Liver (tissue), 9 donors: ENCODE results near the gene ELOA. TPM values are rescaled to one million over a fixed set of nuclear protein-coding genes. Genes with fewer than 3 reads are reported as not detected.

Experiments
- DNase-seq: peaks from one replicate; pipeline ENCODE4 v3.0.0-alpha.2; 2017; ENCODE audit warnings: low spot score
- H3K27ac ChIP-seq, 2 donors: one replicate each; pipeline ENCODE4 v1.7.0; 2013; ENCODE audit warnings: inconsistent platforms in 2 of 2, low read length in 2 of 2, control low read depth in 1 of 2, low read depth in 1 of 2, mild to moderate bottlenecking in 1 of 2
- H3K27me3 ChIP-seq, 4 donors: one replicate each; pipeline versions ENCODE4 v1.6.1 to v1.7.0; 2013; ENCODE audit warnings: low read length in 3 of 4, inconsistent platforms in 1 of 4, mild to moderate bottlenecking in 1 of 4, moderate library complexity in 1 of 4; ENCODE audit not compliant: control insufficient read depth in 4 of 4, insufficient read depth in 4 of 4
- H3K36me3 ChIP-seq, 4 donors: one replicate each; pipeline versions ENCODE4 v1.6.1 to v1.7.0; 2013; ENCODE audit warnings: low read length in 3 of 4, mild to moderate bottlenecking in 3 of 4, low read depth in 1 of 4, moderate library complexity in 1 of 4; ENCODE audit not compliant: control insufficient read depth in 4 of 4, insufficient read depth in 3 of 4
- H3K4me1 ChIP-seq, 4 donors: one replicate each; pipeline versions ENCODE4 v1.6.1 to v1.7.0; 2013; ENCODE audit warnings: low read length in 3 of 4, mild to moderate bottlenecking in 3 of 4, moderate library complexity in 1 of 4; ENCODE audit not compliant: control insufficient read depth in 4 of 4, insufficient read depth in 4 of 4
- H3K4me3 ChIP-seq, 3 donors: one replicate each; pipeline versions ENCODE4 v1.6.1 to v1.7.0; 2013; ENCODE audit warnings: low read length in 3 of 3, control low read depth in 1 of 3, low read depth in 1 of 3, mild to moderate bottlenecking in 1 of 3
- H3K9ac ChIP-seq, 2 donors: one replicate each; pipeline ENCODE4 v1.7.0; 2013; ENCODE audit warnings: low read length in 2 of 2, mild to moderate bottlenecking in 2 of 2, moderate library complexity in 2 of 2, control low read depth in 1 of 2, low read depth in 1 of 2
- H3K9me3 ChIP-seq, 4 donors: one replicate each; pipeline versions ENCODE4 v1.6.1 to v1.7.0; 2013; ENCODE audit warnings: low read length in 3 of 4; ENCODE audit not compliant: control insufficient read depth in 4 of 4
- EGR1 ChIP-seq, 2 donors: IDR thresholded peaks; 2 replicates each; pipeline ENCODE4 v1.6.1; 2016 to 2018; ENCODE audit warnings: antibody characterized with exemption in 2 of 2, low read depth in 2 of 2
- FOXA1 ChIP-seq: IDR thresholded peaks from 2 replicates; pipeline ENCODE4 v1.6.1; 2016; ENCODE audit warnings: antibody characterized with exemption
- FOXA2 ChIP-seq: IDR thresholded peaks from 2 replicates; pipeline ENCODE4 v1.6.1; 2016; ENCODE audit warnings: antibody characterized with exemption
- GABPA ChIP-seq, 2 donors: IDR thresholded peaks in 1 of 2; conservative IDR thresholded peaks in 1 of 2; 2 replicates each; pipeline ENCODE4 v1.6.1; 2016; ENCODE audit warnings: antibody characterized with exemption in 2 of 2, mild to moderate bottlenecking in 1 of 2, moderate library complexity in 1 of 2
- HNF4A ChIP-seq, 2 donors: conservative IDR thresholded peaks; 2 replicates each; pipeline ENCODE4 v1.6.1; 2016; ENCODE audit warnings: antibody characterized with exemption in 2 of 2, mild to moderate bottlenecking in 2 of 2
- HNF4G ChIP-seq: IDR thresholded peaks from 2 replicates; pipeline ENCODE4 v1.6.1; 2016; ENCODE audit warnings: antibody characterized with exemption
- JUND ChIP-seq, 2 donors: IDR thresholded peaks; 2 replicates each; pipeline ENCODE4 v1.6.1; 2016; ENCODE audit warnings: antibody characterized with exemption in 2 of 2
- NR2F2 ChIP-seq: IDR thresholded peaks from 2 replicates; pipeline ENCODE4 v1.6.1; 2016; ENCODE audit warnings: antibody characterized with exemption
- RAD21 ChIP-seq, 2 donors: IDR thresholded peaks; 2 replicates each; pipeline ENCODE4 v1.6.1; 2016; ENCODE audit warnings: antibody characterized with exemption in 2 of 2, mild to moderate bottlenecking in 2 of 2
- RXRA ChIP-seq, 2 donors: IDR thresholded peaks; 2 replicates each; pipeline ENCODE4 v1.6.1; 2017 to 2018; ENCODE audit warnings: antibody characterized with exemption in 2 of 2, mild to moderate bottlenecking in 1 of 2
- SP1 ChIP-seq: IDR thresholded peaks from 2 replicates; pipeline ENCODE4 v1.6.1; 2018; ENCODE audit warnings: antibody characterized with exemption, mild to moderate bottlenecking
- TAF1 ChIP-seq: conservative IDR thresholded peaks from 2 replicates; pipeline ENCODE4 v1.6.1; 2016; ENCODE audit warnings: antibody characterized with exemption, mild to moderate bottlenecking
- YY1 ChIP-seq: IDR thresholded peaks from 2 replicates; pipeline ENCODE4 v1.6.1; 2016; ENCODE audit warnings: antibody characterized with exemption, mild to moderate bottlenecking
- WGBS: extraction: QIAGEN DNeasy Blood & Tissue Kit; methylation state at CpG from one replicate; pipeline ENCODE4 v1.1.7; 2013; 5-methylcytosine and 5-hydroxymethylcytosine counted together
- polyA plus RNA-seq, 2 donors: library from polyadenylated mRNA; stranded (reverse) in 1 of 2; unstranded in 1 of 2; fragments of 200-250 nt in 1 of 2; fragments of >200 nt in 1 of 2; fragmentation: Nextera tagmentation in 1 of 2; extraction: Ambion mirVana in 1 of 2; gene quantifications; one replicate each; pipeline versions ENCODE4 v1.2.1 to v1.2.3, GENCODE V29; 2013 to 2015
- total RNA-seq, 2 donors: library from RNA; depleted of rRNA; stranded (reverse); fragments of >200 nt; gene quantifications; one replicate each; pipeline ENCODE4 v1.2.3, GENCODE V29; 2014
- TF ChIP-seq, protein P1 (sequence below): IDR thresholded peaks from 2 replicates; pipeline ENCODE4 v1.6.1; 2016; ENCODE audit warnings: antibody characterized with exemption, mild to moderate bottlenecking
- TF ChIP-seq, protein P2 (sequence below): IDR thresholded peaks from 2 replicates; pipeline ENCODE4 v1.6.1; 2016; ENCODE audit warnings: antibody characterized with exemption
- TF ChIP-seq, protein P3 (sequence below): fragments of 150-350 bp; IDR thresholded peaks from 2 replicates; pipeline ENCODE4 v1.5.1; 2017; ENCODE audit warnings: improper control_type of control experiment, low read depth, low read length; ENCODE audit not compliant: missing input control
- TF ChIP-seq, protein P4 (sequence below): IDR thresholded peaks from 2 replicates; pipeline ENCODE4 v1.6.1; 2016; ENCODE audit warnings: antibody characterized with exemption
- donor health status: healthy.
- donor health status: healthy.
- donor health status: healthy.
- donor health status: healthy.
- donor health status: healthy.

ELOA gene
- total and polyA plus RNA-seq, 4 donors, result 11.1 to 34.9 (median 24.3) TPM

DNA sequence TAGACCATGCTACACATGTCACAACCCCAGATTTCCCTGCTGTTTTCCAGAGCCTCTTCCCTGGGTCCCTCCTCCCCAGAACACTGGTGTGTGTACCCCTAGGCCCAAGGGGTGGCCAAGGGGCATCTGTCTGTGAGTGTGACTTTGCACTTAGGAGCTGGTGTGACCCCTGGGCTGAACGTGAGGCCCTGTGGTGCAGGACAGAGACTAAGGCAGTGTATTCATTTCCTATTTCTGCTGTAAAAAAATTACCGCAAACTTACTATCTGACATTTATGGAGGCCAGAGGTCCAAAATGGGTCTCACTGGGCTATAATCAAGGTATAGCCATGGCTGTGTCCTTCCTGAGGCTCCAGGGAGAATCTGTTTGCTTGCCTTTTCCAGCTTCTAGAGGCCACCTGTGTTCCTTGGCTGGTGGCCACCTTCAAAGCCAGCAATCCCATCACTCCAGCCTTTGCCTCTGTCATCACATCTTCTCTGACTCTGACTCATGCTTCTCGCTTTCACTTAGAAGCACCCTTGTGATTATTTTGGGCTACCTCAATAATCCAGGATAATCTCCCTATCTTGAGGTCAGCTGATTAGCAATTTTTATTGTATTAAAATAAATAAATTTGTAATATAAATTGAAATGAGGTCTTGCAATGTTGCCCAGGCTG is 24.0 kb upstream of the ELOA start (continued):
- TF ChIP-seq, protein P1, sequence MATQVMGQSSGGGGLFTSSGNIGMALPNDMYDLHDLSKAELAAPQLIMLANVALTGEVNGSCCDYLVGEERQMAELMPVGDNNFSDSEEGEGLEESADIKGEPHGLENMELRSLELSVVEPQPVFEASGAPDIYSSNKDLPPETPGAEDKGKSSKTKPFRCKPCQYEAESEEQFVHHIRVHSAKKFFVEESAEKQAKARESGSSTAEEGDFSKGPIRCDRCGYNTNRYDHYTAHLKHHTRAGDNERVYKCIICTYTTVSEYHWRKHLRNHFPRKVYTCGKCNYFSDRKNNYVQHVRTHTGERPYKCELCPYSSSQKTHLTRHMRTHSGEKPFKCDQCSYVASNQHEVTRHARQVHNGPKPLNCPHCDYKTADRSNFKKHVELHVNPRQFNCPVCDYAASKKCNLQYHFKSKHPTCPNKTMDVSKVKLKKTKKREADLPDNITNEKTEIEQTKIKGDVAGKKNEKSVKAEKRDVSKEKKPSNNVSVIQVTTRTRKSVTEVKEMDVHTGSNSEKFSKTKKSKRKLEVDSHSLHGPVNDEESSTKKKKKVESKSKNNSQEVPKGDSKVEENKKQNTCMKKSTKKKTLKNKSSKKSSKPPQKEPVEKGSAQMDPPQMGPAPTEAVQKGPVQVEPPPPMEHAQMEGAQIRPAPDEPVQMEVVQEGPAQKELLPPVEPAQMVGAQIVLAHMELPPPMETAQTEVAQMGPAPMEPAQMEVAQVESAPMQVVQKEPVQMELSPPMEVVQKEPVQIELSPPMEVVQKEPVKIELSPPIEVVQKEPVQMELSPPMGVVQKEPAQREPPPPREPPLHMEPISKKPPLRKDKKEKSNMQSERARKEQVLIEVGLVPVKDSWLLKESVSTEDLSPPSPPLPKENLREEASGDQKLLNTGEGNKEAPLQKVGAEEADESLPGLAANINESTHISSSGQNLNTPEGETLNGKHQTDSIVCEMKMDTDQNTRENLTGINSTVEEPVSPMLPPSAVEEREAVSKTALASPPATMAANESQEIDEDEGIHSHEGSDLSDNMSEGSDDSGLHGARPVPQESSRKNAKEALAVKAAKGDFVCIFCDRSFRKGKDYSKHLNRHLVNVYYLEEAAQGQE, result no peak
- TF ChIP-seq, protein P2, sequence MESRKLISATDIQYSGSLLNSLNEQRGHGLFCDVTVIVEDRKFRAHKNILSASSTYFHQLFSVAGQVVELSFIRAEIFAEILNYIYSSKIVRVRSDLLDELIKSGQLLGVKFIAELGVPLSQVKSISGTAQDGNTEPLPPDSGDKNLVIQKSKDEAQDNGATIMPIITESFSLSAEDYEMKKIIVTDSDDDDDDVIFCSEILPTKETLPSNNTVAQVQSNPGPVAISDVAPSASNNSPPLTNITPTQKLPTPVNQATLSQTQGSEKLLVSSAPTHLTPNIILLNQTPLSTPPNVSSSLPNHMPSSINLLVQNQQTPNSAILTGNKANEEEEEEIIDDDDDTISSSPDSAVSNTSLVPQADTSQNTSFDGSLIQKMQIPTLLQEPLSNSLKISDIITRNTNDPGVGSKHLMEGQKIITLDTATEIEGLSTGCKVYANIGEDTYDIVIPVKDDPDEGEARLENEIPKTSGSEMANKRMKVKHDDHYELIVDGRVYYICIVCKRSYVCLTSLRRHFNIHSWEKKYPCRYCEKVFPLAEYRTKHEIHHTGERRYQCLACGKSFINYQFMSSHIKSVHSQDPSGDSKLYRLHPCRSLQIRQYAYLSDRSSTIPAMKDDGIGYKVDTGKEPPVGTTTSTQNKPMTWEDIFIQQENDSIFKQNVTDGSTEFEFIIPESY, result no peak
- TF ChIP-seq NR2F2 (no peak), FOXA1 (no peak)

DNA sequence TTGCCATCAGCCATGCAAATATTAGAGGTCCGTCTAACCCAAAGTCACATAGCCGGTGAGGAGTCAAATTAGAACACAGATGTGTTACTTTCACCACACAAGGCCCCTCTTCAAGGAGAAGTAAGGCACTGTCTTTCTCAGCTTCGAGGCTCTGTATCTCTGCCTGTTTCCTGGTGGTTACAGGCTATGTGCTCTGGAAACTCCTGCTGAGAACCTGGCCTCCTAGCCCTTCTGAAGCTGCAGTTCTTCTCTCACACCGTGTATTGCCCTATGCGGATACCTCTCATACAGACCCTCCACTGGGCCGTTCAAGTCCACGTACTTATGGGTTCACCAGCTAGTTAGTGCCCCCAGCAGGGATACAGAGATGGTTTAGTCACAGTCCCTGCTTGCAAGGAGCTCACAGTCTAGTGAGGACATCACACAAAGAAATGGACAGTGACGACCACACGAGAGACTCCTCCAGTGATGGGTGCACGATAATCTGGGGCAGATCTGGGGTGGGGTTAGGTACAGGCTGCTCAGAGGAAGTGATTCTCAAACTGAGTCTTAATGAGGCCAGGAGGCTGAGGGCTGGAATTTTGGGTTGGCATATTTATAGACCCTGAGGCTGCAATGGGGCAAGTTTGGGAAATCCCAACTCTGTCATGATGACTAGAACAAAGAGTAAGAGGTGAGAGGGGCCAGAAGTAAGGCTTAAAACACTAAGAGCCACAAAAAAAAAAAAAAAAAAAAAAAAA is 22.8 kb upstream of the ELOA start:
- Histone ChIP-seq H3K4me1 (peaks cover 0 to 7% (median 5%) of the 10 kb centered on the region in 4 donors), H3K4me3 (no peak overlapping the region), H3K27ac (no peak overlapping the region), H3K27me3 (no peaks in the 10 kb centered on the region), H3K36me3 (no peaks in the 10 kb centered on the region), H3K9ac (no peak overlapping the region), H3K9me3 (no peaks in the 10 kb centered on the region)
- no peak for TF ChIP-seq TAF1
- no peak for TF ChIP-seq NR2F2
- no peak for TF ChIP-seq EGR1 (IDR thresholded peaks at IDR 0.05; ENCODE audit: low read depth in 2 of 2)
- TF ChIP-seq, protein P3, sequence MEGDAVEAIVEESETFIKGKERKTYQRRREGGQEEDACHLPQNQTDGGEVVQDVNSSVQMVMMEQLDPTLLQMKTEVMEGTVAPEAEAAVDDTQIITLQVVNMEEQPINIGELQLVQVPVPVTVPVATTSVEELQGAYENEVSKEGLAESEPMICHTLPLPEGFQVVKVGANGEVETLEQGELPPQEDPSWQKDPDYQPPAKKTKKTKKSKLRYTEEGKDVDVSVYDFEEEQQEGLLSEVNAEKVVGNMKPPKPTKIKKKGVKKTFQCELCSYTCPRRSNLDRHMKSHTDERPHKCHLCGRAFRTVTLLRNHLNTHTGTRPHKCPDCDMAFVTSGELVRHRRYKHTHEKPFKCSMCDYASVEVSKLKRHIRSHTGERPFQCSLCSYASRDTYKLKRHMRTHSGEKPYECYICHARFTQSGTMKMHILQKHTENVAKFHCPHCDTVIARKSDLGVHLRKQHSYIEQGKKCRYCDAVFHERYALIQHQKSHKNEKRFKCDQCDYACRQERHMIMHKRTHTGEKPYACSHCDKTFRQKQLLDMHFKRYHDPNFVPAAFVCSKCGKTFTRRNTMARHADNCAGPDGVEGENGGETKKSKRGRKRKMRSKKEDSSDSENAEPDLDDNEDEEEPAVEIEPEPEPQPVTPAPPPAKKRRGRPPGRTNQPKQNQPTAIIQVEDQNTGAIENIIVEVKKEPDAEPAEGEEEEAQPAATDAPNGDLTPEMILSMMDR, result no peak
- no peak for TF ChIP-seq HNF4A (conservative IDR thresholded peaks at IDR 0.05)
- no peak for TF ChIP-seq FOXA2
- no peak for TF ChIP-seq RXRA (IDR thresholded peaks at IDR 0.05)
- no peak for TF ChIP-seq FOXA1
- TF ChIP-seq, protein P1, result no peak
- no peak for TF ChIP-seq RAD21 (IDR thresholded peaks at IDR 0.05)
- no peak for TF ChIP-seq YY1
- TF ChIP-seq GABPA (IDR thresholded peaks at IDR 0.05 in 1 of 2, conservative IDR thresholded peaks at IDR 0.05 in 1 of 2), result no peak
- no peak for TF ChIP-seq HNF4G
- TF ChIP-seq JUND (IDR thresholded peaks at IDR 0.05), result no peak
- TF ChIP-seq SP1, result no peak
- TF ChIP-seq, protein P2, result no peak
- TF ChIP-seq, protein P4, sequence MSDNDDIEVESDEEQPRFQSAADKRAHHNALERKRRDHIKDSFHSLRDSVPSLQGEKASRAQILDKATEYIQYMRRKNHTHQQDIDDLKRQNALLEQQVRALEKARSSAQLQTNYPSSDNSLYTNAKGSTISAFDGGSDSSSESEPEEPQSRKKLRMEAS, result no peak
- 90% methylated on average over 10 of the region's 10 CpGs for WGBS
- no peak for DNase-seq
